ENCODE measurements around the gene LRRC31. TPM values are rescaled to one million over a fixed set of nuclear protein-coding genes. Genes with fewer than 3 reads are reported as not detected.

LRRC31 gene
- total and polyA plus RNA-seq, 4 donors, result 6.1 TPM; not detected in 3

Other genes starting within 250 kb of the LRRC31 start
- 10 to 100 TPM; 36.5 to 73.7 TPM for gene MECOM, start 206.2 kb downstream of the LRRC31 start, total RNA-seq
- gene MECOM, start 206.2 kb downstream of the LRRC31 start, polyA plus RNA-seq, result 10 to 100 TPM in 1 of 2 donors, 1 to 10 TPM in 1; 9.8 to 11.9 TPM
- gene TERC, start 104.9 kb downstream of the LRRC31 start, total RNA-seq, result 10 to 100 TPM in 1 of 2 donors, not detected in 1; 12.4 TPM
- gene TERC, start 104.9 kb downstream of the LRRC31 start, polyA plus RNA-seq, result not detected
- 1 to 10 TPM; 1.6 to 2.1 TPM for gene ACTRT3, start 100.4 kb downstream of the LRRC31 start, total RNA-seq
- gene ACTRT3, start 100.4 kb downstream of the LRRC31 start, polyA plus RNA-seq, result 1 to 10 TPM; 1.3 to 3.9 TPM
- 10 to 100 TPM; 14.6 to 16.4 TPM for gene MYNN, start 96.5 kb downstream of the LRRC31 start, total RNA-seq
- gene MYNN, start 96.5 kb downstream of the LRRC31 start, polyA plus RNA-seq, result 10 to 100 TPM; 10.6 to 11.6 TPM
- gene LRRIQ4, start 57.1 kb downstream of the LRRC31 start, total RNA-seq, result not detected
- not detected for gene LRRIQ4, start 57.1 kb downstream of the LRRC31 start, polyA plus RNA-seq
- gene LRRC34, start 57.0 kb downstream of the LRRC31 start, total RNA-seq, result 1 to 10 TPM; 1.0 to 5.9 TPM
- gene LRRC34, start 57.0 kb downstream of the LRRC31 start, polyA plus RNA-seq, result 1 to 10 TPM; 3.9 to 5.3 TPM
- not detected for gene SAMD7, start 41.6 kb upstream of the LRRC31 start, total RNA-seq
- not detected for gene SAMD7, start 41.6 kb upstream of the LRRC31 start, polyA plus RNA-seq
- gene SEC62, start 96.9 kb upstream of the LRRC31 start, total RNA-seq, result 100 to 1,000 TPM; 116 to 125 TPM
- 10 to 100 TPM; 69.3 to 74.1 TPM for gene SEC62, start 96.9 kb upstream of the LRRC31 start, polyA plus RNA-seq
- 1 to 10 TPM; 2.8 to 4.1 TPM for gene GPR160, start 168.1 kb upstream of the LRRC31 start, total RNA-seq
- gene GPR160, start 168.1 kb upstream of the LRRC31 start, polyA plus RNA-seq, result 10 to 100 TPM in 1 of 2 donors, 1 to 10 TPM in 1; 1.0 to 12.9 TPM

Data from aorta (tissue), 4 donors.